Measurements from ENCODE around the gene TNFAIP8. TPM values are rescaled to one million over a fixed set of nuclear protein-coding genes. Genes with fewer than 3 reads are reported as not detected.

TNFAIP8 gene
- total RNA-seq, 2 experiments from 2014 or later, result 106 to 114 TPM

DNA sequence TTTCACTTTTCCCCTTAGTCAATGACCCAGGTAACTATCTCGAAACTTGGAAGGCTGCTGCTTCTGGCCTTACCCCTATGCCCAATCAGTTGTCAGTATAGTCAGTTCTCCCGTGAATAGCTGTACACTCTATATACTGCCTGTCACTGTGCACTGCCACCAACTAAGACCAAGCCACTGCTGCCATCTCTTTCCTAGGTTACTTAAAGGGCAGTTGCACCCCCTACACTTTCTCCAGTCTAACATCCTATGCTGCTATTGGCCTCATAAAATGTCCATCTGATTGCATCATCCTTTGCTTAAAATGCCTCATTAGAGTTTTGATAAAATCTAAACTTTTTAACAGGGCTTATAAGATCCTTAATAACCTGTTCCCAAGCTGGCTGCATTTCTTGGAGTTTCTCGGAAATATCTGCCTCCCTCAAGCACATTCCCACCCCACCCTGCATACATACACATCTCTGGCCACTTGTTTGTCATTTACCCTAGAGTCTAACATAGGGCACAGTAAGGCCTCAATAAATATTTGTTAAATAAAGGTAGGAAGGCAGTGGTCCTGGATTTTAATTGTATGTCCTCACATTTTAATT lies 32.8 kb upstream of the TNFAIP8 start:
- ATAC-seq (ENCODE audit: poor library complexity) (no peak), DNase-seq (peak in 1 of 14 experiments; percentile 55)
- peaks cover 2% of the 10 kb centered on the region for H3K36me3 ChIP-seq (ENCODE audit: insufficient read depth, low read length)
- no peaks in the 10 kb centered on the region for H3K27me3 ChIP-seq (ENCODE audit: control insufficient read depth in 1 of 2, insufficient read depth in 2 of 2, low read length in 2 of 2)
- H3K27ac ChIP-seq (ENCODE audit: low read depth in 1 of 2, low read length in 2 of 2), result peak overlapping the region; percentile 42 to 60
- Mint-ChIP-seq H3K9me3 (no peaks in the 10 kb centered on the region), H3K4me1 (ENCODE audit: low read depth) (peaks cover 96% of the 10 kb centered on the region), H3K27me3 (no peaks in the 10 kb centered on the region), H3K36me3 (ENCODE audit: low read depth) (peaks cover 29% of the 10 kb centered on the region), H3K27ac (peak overlapping the region; percentile 97), H3K4me3 (peak overlapping the region; percentile 77)
- CTCF ChIA-PET, result interaction anchor here (0.7 to 1.4 kb wide), 4 partner anchors 7 to 89 kb away, joined by 3 to 4 read pairs (median 3); no protein-coding TSS in a partner anchor
- POLR2A ChIA-PET, result interaction anchor here (1.0 to 3.7 kb wide), 16 partner anchors 10 to 252 kb away, joined by 3 to 20 read pairs (median 4); partner anchors contain the start of gene DMXL1
- H3K4me1 ChIP-seq (ENCODE audit: insufficient read depth, low read length), result peaks cover 95% of the 10 kb centered on the region
- TF ChIP-seq, protein P1, sequence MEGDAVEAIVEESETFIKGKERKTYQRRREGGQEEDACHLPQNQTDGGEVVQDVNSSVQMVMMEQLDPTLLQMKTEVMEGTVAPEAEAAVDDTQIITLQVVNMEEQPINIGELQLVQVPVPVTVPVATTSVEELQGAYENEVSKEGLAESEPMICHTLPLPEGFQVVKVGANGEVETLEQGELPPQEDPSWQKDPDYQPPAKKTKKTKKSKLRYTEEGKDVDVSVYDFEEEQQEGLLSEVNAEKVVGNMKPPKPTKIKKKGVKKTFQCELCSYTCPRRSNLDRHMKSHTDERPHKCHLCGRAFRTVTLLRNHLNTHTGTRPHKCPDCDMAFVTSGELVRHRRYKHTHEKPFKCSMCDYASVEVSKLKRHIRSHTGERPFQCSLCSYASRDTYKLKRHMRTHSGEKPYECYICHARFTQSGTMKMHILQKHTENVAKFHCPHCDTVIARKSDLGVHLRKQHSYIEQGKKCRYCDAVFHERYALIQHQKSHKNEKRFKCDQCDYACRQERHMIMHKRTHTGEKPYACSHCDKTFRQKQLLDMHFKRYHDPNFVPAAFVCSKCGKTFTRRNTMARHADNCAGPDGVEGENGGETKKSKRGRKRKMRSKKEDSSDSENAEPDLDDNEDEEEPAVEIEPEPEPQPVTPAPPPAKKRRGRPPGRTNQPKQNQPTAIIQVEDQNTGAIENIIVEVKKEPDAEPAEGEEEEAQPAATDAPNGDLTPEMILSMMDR (IDR thresholded peaks at IDR 0.05), result no peak
- intact Hi-C loops (cut with DNase I, micrococcal nuclease), result no loop called here
- no peaks in the 10 kb centered on the region for H3K9me3 ChIP-seq (ENCODE audit: control insufficient read depth in 1 of 2, insufficient read depth in 1 of 2, low read length in 2 of 2)
- no peak overlapping the region for H3K4me3 ChIP-seq (ENCODE audit: low read length)

DNA sequence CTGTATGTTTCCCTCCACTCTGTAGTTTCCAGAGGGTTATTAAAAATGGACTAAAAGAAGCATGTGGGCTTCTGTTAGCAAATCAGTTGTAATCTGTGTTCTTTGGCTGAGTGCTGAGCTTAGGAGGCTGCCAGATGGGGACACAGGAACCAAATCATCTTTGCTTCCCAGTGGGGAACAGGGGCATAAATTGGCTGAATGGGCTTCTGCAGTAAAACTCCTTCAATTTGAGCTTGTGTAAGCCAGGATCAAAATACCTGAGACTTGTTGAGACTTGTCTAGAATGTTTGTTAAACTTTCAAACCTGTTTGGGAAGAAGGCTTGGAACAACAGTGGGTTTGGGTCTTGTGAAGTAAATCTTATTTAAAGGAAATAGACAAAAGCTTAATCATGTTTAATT lies 32.2 kb upstream of the TNFAIP8 start:
- DNase-seq, result no peak
- no peaks in the 10 kb centered on the region for H3K9me3 ChIP-seq (ENCODE audit: control insufficient read depth in 1 of 2, insufficient read depth in 1 of 2, low read length in 2 of 2)
- H3K27me3 Mint-ChIP-seq, result no peaks in the 10 kb centered on the region
- peaks cover 2% of the 10 kb centered on the region for H3K36me3 ChIP-seq (ENCODE audit: insufficient read depth, low read length)
- no peaks in the 10 kb centered on the region for H3K9me3 Mint-ChIP-seq
- peaks cover 28% of the 10 kb centered on the region for H3K36me3 Mint-ChIP-seq (ENCODE audit: low read depth)
- H3K27ac ChIP-seq (ENCODE audit: low read depth in 1 of 2, low read length in 2 of 2), result peak overlapping the region; percentile 5 to 26
- POLR2A ChIA-PET, result interaction anchor here (1.0 to 3.7 kb wide), 11 partner anchors 14 to 252 kb away, joined by 3 to 20 read pairs (median 4); partner anchors contain the start of gene DMXL1
- intact Hi-C loops (cut with DNase I, micrococcal nuclease), result no loop called here
- CTCF ChIA-PET, result interaction anchor here (0.6 to 1.4 kb wide), 8 partner anchors 8 to 88 kb away, joined by 3 to 4 read pairs (median 3); no protein-coding TSS in a partner anchor
- peak overlapping the region; percentile 97 for H3K27ac Mint-ChIP-seq
- TF ChIP-seq, protein P1 (IDR thresholded peaks at IDR 0.05), result no peak
- H3K4me1 Mint-ChIP-seq (ENCODE audit: low read depth), result peaks cover 96% of the 10 kb centered on the region
- no peak for ATAC-seq (ENCODE audit: poor library complexity)
- H3K4me1 ChIP-seq (ENCODE audit: insufficient read depth, low read length), result peaks cover 94% of the 10 kb centered on the region
- peak overlapping the region; percentile 52 for H3K4me3 Mint-ChIP-seq
- H3K4me3 ChIP-seq (ENCODE audit: low read length), result no peak overlapping the region
- no peaks in the 10 kb centered on the region for H3K27me3 ChIP-seq (ENCODE audit: control insufficient read depth in 1 of 2, insufficient read depth in 2 of 2, low read length in 2 of 2)

DNA sequence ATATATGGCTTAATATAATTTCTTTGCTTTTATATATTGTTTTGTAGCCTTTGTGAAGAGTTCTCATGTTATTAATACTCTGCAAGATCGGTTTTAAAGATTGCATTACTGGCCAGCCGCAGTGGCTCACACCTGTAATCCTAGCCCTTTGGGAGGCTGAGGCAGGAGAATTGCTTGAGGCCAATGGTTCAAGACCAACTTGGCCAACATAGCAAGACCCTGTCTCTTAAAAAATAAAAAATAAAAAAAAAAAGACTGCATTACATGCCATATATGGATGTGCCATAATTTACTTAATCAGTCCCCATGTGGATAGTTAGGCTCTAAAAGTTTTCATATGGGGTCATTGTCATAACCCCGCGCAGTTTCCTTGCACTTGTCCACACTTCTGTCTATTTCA lies 31.0 kb upstream of the TNFAIP8 start:
- Histone ChIP-seq H3K4me3 (ENCODE audit: low read length) (no peak overlapping the region), H3K36me3 (ENCODE audit: insufficient read depth, low read length) (peaks cover 5% of the 10 kb centered on the region), H3K9me3 (ENCODE audit: control insufficient read depth in 1 of 2, insufficient read depth in 1 of 2, low read length in 2 of 2) (no peaks in the 10 kb centered on the region), H3K4me1 (ENCODE audit: insufficient read depth, low read length) (peaks cover 98% of the 10 kb centered on the region), H3K27ac (ENCODE audit: low read depth in 1 of 2, low read length in 2 of 2) (peak overlapping the region in 1 of 2 donors; percentile 5), H3K27me3 (ENCODE audit: control insufficient read depth in 1 of 2, insufficient read depth in 2 of 2, low read length in 2 of 2) (no peaks in the 10 kb centered on the region)
- ChIA-PET CTCF (interaction anchor here (0.6 to 1.2 kb wide), 3 partner anchors 9 to 337 kb away, joined by 3 read pairs; no protein-coding TSS in a partner anchor), POLR2A (interaction anchor here (1.1 kb wide), 1 partner anchor 51 kb away, joined by 3 read pairs; no protein-coding TSS in a partner anchor)
- H3K27ac Mint-ChIP-seq, result peak overlapping the region; percentile 97
- intact Hi-C loops (cut with DNase I, micrococcal nuclease), result no loop called here
- peaks cover 24% of the 10 kb centered on the region for H3K36me3 Mint-ChIP-seq (ENCODE audit: low read depth)
- H3K27me3 Mint-ChIP-seq, result no peaks in the 10 kb centered on the region
- DNase-seq (no peak), ATAC-seq (ENCODE audit: poor library complexity) (no peak)
- TF ChIP-seq, protein P1 (IDR thresholded peaks at IDR 0.05), result no peak
- no peaks in the 10 kb centered on the region for H3K9me3 Mint-ChIP-seq
- no peak overlapping the region for H3K4me3 Mint-ChIP-seq
- peaks cover 96% of the 10 kb centered on the region for H3K4me1 Mint-ChIP-seq (ENCODE audit: low read depth)

Data from CD4-positive, alpha-beta T cell (primary cell).